NOMO-1 treated with dmso at 0.1 percent for 144 hours (cell line): Measurements from ENCODE around the gene STK17A.
A peak's percentile ranks its signal among the peaks of the same experiment; 100 is the strongest.
"Not testable (repeated sequence)": the region's sequence is repeated elsewhere in the genome, so short reads cannot be mapped to it uniquely, and the experiment has no call there.

Experiments
- DNase-seq: peaks from one replicate; lab custom pipeline; 2025; ENCODE audit not compliant: unreplicated experiment; lab: John Stamatoyannopoulos, UW

STK17A gene

GRCh38 chr7:43565786-43566185 lies 17.1 kb upstream of the STK17A start:
- no peak for DNase-seq

DNA sequence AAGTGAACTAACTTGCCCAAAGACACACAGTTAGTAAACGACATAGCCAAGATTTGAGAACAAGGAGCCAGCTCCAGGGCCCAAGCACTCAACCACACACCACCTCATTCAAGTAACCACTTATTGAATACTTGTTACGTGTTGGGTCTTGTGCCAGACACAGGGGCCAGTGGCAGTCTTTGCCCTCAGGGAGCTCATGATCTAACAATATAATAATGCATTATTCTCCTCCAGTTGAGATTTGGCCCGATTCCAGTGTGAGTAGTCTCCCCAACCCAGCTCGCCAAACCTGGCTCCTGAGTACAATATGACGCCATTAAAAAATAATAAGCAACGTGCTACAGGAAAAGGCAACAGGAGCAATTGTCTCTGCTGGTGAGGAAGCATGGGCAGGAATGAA lies 14.4 kb upstream of the STK17A start:
- DNase-seq: no peak

DNA sequence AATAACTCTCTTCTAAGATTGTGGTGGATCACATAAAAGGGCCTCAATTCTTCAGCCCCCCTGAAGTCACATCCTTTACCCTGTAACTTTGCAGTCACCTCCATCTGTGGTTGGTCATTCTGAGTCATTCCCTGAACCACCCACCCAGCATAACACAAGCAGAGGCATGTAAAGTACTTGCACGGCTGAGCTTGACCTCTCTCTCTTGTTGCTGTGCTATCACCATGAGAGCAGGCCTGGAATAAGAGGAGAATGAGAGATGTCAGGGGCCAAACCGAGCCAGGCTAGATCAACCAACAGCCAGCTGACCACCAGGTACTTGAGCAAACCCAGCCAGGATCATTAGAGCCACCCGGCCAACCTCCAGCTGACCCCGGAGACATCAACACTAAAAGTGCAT lies 13.5 kb upstream of the STK17A start:
- DNase-seq: no peak

DNA sequence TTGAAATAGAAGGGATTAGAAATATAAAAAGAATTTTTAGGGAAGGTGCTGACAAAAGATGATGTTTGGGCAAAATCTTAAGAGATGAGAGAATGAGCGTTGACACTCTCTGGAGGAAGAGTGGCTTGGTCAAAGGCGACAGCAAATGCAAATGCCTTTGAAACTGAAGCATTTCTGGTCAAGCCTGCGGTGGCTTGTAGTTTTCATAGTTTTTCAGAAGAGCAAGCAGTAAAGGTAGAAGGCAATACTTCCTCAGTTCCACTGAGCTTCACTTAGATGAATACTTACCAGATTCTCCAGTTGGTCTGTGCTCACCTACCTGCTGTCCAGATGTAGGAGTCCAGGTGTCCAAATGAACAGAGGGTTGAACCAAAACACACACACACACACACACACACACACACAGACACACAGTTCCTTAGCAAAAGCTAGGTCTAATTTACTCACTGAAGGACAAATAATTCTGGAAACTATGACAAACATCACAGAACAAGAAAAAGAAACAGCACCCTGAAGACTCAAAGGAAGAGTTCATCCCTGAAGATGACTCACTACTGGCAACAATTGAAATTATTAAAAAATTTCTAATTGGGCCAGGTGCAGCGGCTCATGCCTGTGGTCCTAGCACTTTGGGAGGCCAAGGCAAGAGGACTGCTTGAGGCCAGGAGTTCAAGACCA lies 12.1 kb upstream of the STK17A start:
- DNase-seq: no peak

DNA sequence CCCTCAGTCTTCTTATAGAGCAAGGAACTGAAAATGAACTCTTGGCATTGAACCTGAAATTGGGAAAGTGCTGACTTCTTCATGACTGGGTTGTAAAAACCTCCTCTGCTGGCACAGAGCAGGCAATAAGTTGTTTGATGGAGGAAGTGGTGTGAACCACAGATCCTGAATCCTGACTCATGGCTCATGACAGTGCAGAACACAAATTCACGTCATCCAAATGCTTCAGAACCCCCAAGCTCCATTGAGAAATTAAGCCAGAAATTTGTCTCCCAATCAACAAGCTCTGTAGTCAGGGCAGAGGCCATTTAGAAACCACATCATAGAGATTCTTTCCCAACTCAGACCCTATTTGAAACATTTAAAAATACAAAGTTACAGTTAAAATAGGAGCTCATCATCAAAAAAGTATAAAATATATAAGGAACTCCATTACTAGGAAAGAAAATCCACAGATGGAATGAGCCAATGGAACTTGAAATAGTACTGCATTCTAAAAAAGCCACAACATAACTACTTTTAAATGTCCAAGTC lies 10.3 kb upstream of the STK17A start:
- DNase-seq: peak; percentile 94

DNA sequence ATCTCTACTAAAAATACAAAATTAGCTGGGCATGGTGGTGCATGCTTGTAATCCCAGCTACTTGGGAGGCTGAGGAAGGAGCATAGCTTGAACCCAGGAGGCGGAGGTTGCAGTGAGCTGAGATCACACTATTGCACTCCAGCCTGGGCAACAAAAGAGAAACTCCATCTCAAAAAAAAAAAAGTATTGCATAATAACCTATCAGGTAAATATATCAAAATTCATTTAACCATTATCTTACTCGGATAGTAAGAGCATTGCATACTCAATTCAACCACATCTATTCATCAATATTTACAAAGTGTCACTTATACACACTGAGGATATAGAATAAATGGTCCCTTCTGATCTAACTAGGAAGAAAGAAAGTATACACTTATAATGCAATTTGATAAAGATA lies 9.1 kb upstream of the STK17A start:
- not testable (repeated sequence) for DNase-seq

GRCh38 chr7:43575506-43575905 lies 7.4 kb upstream of the STK17A start:
- DNase-seq: no peak

DNA sequence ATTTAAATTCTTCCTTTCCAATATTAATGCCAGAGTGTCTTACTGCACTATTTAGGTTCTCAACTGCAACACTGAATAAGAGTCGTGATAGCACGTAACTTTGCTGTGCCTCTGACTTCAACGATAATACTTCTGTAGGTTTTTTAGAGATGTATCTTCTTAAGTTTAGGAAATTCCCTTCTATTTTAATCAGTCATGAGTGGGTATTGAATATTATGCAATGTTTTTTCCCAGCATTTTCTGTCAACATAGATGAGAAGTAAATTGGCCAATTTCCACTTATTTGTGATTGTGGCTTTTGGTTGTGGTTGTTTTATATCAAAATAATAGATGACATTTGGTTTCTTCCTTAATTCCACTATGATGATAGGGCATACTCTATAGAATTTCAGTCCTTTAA lies 6.7 kb upstream of the STK17A start:
- no peak for DNase-seq

DNA sequence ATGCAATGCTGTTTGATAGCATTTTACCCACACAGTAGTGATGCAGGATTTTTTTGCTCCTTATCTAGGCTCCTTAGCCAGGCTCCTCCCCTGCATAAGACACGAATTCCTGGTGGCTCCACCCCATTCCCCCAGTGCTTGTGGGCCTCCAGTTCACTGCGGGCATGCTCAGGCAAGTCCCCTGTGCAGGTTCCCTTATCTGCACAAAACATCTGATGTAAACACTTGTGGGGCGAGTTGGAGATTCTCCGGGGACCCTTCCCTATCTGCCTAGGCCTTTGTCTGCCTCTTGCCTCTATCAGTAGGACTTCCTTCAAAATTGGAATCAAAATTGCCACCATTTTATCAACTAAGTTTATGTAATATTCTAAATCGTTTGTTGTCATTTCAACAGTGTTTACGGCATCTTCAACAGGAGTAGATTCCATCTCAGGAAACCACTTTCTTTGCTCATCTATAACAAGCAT lies 5.4 kb upstream of the STK17A start:
- DNase-seq: peak; percentile 42

GRCh38 chr7:43583424-43584194 lies 701 bp downstream of the STK17A start:
- peak; percentile 16 for DNase-seq

GRCh38 chr7:43584195-43584586 lies 1.3 kb downstream of the STK17A start:
- peak; percentile 24 for DNase-seq

DNA sequence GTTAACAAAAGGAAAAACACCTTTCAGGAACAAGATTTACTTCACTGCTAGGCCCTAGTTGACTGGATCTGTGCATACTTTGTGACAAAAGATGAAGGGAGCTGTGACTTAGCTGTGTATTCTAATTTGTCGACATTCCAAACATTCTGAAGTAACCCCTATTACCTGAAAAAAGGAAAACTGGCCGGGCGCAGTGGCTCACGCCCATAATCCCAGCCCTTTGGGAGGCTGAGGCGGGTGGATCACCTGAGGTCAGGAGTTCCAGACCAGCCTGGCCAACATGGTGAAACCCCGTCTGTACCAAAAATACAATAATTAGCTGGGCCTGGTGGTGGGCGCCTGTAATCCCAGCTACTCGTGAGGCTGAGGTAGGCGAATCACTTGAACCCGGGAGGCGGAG lies 1.8 kb downstream of the STK17A start:
- DNase-seq: not testable (repeated sequence)

- peak; percentile 57 for DNase-seq
Observed at GRCh38 chr7:43585562-43585961, 2.7 kb downstream of the STK17A start.

DNA sequence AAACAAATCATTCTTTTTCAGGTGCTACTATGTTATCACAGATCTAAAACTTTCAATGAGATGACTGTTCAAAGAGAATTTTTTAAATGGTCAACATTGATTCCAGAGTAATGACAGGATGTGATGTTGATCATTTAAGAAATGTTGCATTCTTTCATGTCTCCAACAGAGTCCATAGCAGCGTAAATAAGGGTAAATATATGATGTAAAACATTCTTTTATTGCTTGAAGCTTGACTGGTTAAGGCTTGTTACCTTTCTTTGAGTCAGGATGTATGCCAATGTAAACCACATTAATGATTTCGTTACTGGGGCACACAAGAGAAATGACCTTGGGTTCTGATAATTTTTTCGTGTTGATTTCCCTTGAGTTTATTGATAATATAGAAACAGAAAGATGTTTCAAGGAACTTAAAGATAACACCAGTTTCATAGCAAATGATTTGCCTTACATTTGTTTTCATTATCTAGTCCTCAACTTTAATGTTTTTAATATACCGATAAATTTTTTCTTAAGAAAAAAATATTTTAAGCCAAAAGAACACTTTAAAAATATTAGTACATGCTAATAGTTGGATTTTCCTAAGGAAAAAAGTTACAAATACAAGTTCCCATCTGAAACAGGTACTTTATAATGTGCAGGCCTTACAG lies 3.5 kb downstream of the STK17A start:
- DNase-seq: no peak

GRCh38 chr7:43588477-43589132 lies 5.7 kb downstream of the STK17A start:
- no peak for DNase-seq

DNA sequence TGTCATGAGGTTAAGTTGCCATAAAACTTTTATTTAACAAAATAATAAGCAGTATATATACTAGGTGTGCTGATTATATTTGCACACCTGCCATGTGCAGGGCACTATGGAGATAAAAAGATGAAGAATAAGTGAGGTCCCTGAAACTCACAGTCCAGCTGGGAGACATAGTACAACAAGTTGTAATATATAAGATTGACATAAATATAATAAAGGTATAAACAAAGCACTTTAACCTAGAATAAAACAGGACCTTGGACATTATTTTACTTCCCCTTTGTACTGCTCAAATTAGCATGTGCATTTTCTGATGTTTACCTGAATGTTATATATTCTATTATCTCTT lies 6.2 kb downstream of the STK17A start:
- no peak for DNase-seq

- DNase-seq: no peak
Observed at GRCh38 chr7:43589728-43590127, 6.8 kb downstream of the STK17A start.

DNA sequence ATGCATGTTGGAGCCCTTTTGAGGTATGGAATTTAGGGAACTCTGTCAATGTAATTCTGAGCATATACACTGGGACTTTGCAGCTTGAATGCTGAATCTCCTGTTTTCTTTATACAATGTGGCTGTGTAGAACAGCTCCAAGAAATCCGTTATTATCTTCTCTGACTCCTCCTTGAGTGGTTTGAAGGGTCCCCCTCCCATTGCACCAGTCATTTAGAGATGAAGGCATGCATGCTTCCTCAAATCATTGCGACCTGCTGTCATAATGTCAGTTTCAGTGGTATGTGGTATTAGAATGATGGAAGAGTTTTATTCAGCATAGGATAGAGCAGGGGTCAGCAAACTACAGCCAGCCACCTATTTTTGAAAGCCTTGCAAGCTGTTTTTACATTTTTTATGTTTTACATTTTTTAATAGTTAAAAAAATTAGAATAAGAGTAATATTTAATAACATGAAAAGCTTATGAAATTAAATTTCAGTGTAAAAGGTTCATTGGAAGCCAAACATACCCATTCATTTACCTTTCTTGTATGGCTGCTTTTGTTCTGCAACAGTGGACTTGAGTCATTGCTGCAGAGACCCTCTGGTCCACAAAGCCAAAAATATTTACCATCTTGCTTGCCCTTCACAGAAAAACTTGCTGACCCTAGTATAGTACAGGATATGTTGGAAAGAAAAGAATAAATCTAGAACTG lies 8.1 kb downstream of the STK17A start:
- peak; percentile 38 for DNase-seq

- DNase-seq: no peak
Observed at GRCh38 chr7:43591558-43592180, 8.8 kb downstream of the STK17A start.

DNA sequence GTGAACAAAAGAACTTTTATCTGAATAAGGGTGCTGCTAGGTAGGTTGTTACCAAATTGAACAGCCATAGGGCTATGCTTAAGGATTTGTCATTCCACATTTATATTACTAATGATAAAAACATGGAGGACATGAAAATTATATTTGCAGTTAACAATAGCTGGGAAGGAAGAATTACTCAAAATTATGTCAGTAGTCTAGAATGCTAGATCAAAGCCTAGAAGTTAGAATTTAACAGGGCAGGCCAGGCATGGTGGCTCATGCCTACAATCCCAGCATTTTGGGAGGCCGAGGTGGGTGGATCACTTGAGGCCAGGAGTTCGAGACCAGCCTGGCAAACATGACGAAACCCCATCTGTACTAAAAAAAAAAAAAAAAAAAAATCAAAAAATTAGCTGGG lies 9.4 kb downstream of the STK17A start:
- DNase-seq: no peak
